HepG2 (cell line): ENCODE data around the gene ARPC1A. TPM values are rescaled to one million over a fixed set of nuclear protein-coding genes. Genes with fewer than 3 reads are reported as not detected.

Experiments used
- ATF1 ChIP-seq: IDR thresholded peaks from 2 replicates; pipeline ENCODE4 v1.6.1; 2016; ENCODE audit warnings: mild to moderate bottlenecking, control low read depth
- CBX2 ChIP-seq, 2 experiments: fragments of 200-600 bp in 1 of 2; sonication (generic); formaldehyde crosslinking in 1 of 2; IDR thresholded peaks; 2 replicates each; pipeline versions ENCODE4 v1.7.0 to v1.8.1; 2018 to 2022; ENCODE audit warnings: low read depth in 2 of 2, low read length in 1 of 2, mild to moderate bottlenecking in 1 of 2, missing genetic modification reagents in 1 of 2
- HIC2 ChIP-seq: sonication (generic); formaldehyde crosslinking; IDR thresholded peaks from 2 replicates; pipeline ENCODE4 v1.9.0; 2022; ENCODE audit warnings: low read depth, missing genetic modification reagents
- HNRNPK ChIP-seq: fragments of 200-400 bp; formaldehyde crosslinking; IDR thresholded peaks from 2 replicates; pipeline ENCODE4 v1.6.1; 2018; ENCODE audit warnings: low read length, low read depth, moderate library complexity, mild to moderate bottlenecking; ENCODE audit not compliant: poor library complexity, severe bottlenecking
- MTF2 ChIP-seq: sonication (generic); formaldehyde crosslinking; IDR thresholded peaks from 2 replicates; pipeline ENCODE4 v1.5.0; 2020; ENCODE audit warnings: missing genetic modification reagents, borderline replicate concordance
- MYNN ChIP-seq: sonication (generic); formaldehyde crosslinking; IDR thresholded peaks from 2 replicates; pipeline ENCODE4 v1.4.0; 2020; ENCODE audit warnings: mild to moderate bottlenecking, low read depth, missing genetic modification reagents
- ONECUT2 ChIP-seq: sonication (generic); formaldehyde crosslinking; IDR thresholded peaks from 2 replicates; pipeline ENCODE4 v1.4.0; 2020; ENCODE audit warnings: missing genetic modification reagents
- SOX5 ChIP-seq: IDR thresholded peaks from 2 replicates; pipeline ENCODE4 v1.6.1; 2016; ENCODE audit warnings: borderline replicate concordance
- ZBTB14 ChIP-seq: sonication (generic); formaldehyde crosslinking; IDR thresholded peaks from 2 replicates; pipeline ENCODE4 v1.4.0; 2020; ENCODE audit warnings: missing genetic modification reagents
- ZNF256 ChIP-seq: sonication (generic); formaldehyde crosslinking; conservative IDR thresholded peaks from 2 replicates; pipeline ENCODE4 v1.4.0; 2020; ENCODE audit warnings: missing genetic modification reagents
- ZNF282 ChIP-seq: fragments of 450-650 bp; IDR thresholded peaks from 2 replicates; pipeline ENCODE4 v1.6.1; 2018; ENCODE audit not compliant: partially characterized antibody
- ZNF577 ChIP-seq: sonication (generic); formaldehyde crosslinking; IDR thresholded peaks from 2 replicates; pipeline ENCODE4 v1.4.0; 2020; ENCODE audit warnings: mild to moderate bottlenecking, low read depth, missing genetic modification reagents, borderline replicate concordance
- ZNF761 ChIP-seq: sonication (generic); formaldehyde crosslinking; conservative IDR thresholded peaks from 2 replicates; pipeline ENCODE4 v1.4.0; 2020; ENCODE audit warnings: mild to moderate bottlenecking, missing genetic modification reagents
- polyA plus RNA-seq, 8 experiments: library from polyadenylated mRNA; depleted of rRNA in 3 of 8; stranded (reverse) in 7 of 8; unstranded in 1 of 8; fragments of >200 nt; fragmentation: Illumina TruSeq in 4 of 8; extraction: Trizol in 4 of 8; gene quantifications; 2 replicates each; pipeline versions ENCODE4 v1.2.1 to v1.2.3, GENCODE V29; 2011 to 2016; ENCODE audit warnings: low read depth in 4 of 8, missing spikeins in 1 of 8, mixed read lengths in 1 of 8; ENCODE audit not compliant: insufficient read depth in 1 of 8
- total RNA-seq, 5 experiments: library from RNA; depleted of rRNA; stranded (reverse); fragments of >200 nt; fragmentation: Illumina TruSeq; extraction: Trizol; gene quantifications; 2 replicates each; pipeline ENCODE4 v1.2.3, GENCODE V29; 2016; ENCODE audit warnings: low read depth in 1 of 5
- TF ChIP-seq, protein P1 (sequence below): sonication (generic); formaldehyde crosslinking; IDR thresholded peaks from 2 replicates; pipeline ENCODE4 v1.9.0; 2021; ENCODE audit warnings: missing genetic modification reagents, mild to moderate bottlenecking, borderline replicate concordance
- TF ChIP-seq, protein P2 (sequence below): sonication (generic); formaldehyde crosslinking; IDR thresholded peaks from 2 replicates; pipeline ENCODE4 v1.9.0; 2022; ENCODE audit warnings: missing genetic modification reagents, mild to moderate bottlenecking, borderline replicate concordance
- TF ChIP-seq, protein P3 (sequence below): sonication (generic); formaldehyde crosslinking; IDR thresholded peaks from 2 replicates; pipeline ENCODE4 v1.5.1; 2020; ENCODE audit warnings: missing genetic modification reagents, mild to moderate bottlenecking, borderline replicate concordance
- TF ChIP-seq, protein P4 (sequence below): sonication (generic); formaldehyde crosslinking; IDR thresholded peaks from 2 replicates; pipeline ENCODE4 v1.5.0; 2020; ENCODE audit warnings: missing genetic modification reagents

The ARPC1A gene
- total and polyA plus RNA-seq, 2 of the 13 experiments (the other 11 are each of a cell fraction or from before 2014, with no cell fraction given) = 44.3 to 88.5 TPM

DNA sequence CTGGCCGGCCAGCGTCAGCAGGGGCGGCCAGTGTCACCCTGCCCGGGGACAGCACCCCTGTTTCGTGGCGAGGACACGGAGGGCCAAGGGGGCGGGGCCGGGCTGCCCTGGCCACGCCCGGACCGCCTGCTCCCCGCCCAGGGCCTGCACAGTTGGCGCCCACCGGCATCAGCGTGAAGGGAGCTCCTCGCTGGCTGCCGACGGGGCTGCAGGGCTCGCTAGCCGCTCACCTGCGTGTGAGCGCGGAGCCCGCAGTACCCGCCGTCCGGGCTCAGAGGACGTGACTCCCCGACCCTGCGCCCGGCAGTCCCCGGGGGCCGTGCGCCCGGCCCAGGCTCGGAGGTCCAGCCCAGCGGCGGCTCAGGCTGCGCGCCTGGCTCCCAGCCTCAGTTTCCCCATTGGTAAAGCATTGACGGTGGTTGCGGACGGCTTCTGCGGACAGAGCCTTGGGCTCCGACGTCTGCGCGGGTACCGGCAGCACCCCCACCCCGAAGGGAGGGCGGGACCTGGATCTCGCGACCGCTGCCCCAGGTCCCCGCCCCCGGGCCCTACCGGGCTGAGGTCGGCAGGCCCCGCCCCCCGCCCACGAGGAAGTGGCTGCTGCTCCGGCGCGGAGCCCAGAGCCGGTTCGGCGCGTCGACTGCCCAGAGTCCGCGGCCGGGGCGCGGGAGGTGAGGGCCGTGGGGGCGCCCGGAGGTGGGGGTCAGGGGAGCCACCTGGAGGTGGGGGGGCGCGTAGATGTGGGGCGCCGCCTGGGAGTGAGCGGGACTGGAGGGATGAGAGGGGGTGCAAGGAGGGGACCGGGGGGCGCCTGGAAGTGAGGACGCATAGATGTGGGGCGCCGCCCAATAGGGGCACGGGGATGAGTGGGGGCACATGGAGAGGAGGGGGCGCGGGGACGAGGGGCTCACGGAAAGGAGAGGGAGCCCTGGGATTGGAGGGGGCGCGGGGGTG, 48.7 kb downstream of the ARPC1A start, which contains the start of gene ARPC1B (continued):
- TF ChIP-seq HNRNPK (peak; percentile 32), MYNN (CRISPR knock-in tag) (peak; percentile 43; the same call in 1 of the 2 replicates), CBX2 (IDR thresholded peaks at IDR 0.05; ENCODE audit: low read depth, low read length) (no peak), CBX2 (CRISPR knock-in tag; IDR thresholded peaks at IDR 0.05; ENCODE audit: low read depth) (no peak), ZNF256 (CRISPR knock-in tag) (no peak), MTF2 (CRISPR knock-in tag) (peak; percentile 82; the same call in 1 of the 2 replicates), SOX5 (CRISPR knock-in tag) (no peak), ZNF282 (no peak), ZNF577 (CRISPR knock-in tag) (no peak), ZNF761 (CRISPR knock-in tag) (no peak), ZBTB14 (CRISPR knock-in tag) (no peak), ATF1 (no peak), HIC2 (CRISPR knock-in tag) (no peak), ONECUT2 (no peak)
- TF ChIP-seq, protein P1, sequence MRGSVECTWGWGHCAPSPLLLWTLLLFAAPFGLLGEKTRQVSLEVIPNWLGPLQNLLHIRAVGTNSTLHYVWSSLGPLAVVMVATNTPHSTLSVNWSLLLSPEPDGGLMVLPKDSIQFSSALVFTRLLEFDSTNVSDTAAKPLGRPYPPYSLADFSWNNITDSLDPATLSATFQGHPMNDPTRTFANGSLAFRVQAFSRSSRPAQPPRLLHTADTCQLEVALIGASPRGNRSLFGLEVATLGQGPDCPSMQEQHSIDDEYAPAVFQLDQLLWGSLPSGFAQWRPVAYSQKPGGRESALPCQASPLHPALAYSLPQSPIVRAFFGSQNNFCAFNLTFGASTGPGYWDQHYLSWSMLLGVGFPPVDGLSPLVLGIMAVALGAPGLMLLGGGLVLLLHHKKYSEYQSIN (CRISPR knock-in tag) = no peak
- TF ChIP-seq, protein P2, sequence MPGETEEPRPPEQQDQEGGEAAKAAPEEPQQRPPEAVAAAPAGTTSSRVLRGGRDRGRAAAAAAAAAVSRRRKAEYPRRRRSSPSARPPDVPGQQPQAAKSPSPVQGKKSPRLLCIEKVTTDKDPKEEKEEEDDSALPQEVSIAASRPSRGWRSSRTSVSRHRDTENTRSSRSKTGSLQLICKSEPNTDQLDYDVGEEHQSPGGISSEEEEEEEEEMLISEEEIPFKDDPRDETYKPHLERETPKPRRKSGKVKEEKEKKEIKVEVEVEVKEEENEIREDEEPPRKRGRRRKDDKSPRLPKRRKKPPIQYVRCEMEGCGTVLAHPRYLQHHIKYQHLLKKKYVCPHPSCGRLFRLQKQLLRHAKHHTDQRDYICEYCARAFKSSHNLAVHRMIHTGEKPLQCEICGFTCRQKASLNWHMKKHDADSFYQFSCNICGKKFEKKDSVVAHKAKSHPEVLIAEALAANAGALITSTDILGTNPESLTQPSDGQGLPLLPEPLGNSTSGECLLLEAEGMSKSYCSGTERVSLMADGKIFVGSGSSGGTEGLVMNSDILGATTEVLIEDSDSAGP (CRISPR knock-in tag) = peak; percentile 68; the same call in 1 of the 2 replicates
- TF ChIP-seq, protein P3, sequence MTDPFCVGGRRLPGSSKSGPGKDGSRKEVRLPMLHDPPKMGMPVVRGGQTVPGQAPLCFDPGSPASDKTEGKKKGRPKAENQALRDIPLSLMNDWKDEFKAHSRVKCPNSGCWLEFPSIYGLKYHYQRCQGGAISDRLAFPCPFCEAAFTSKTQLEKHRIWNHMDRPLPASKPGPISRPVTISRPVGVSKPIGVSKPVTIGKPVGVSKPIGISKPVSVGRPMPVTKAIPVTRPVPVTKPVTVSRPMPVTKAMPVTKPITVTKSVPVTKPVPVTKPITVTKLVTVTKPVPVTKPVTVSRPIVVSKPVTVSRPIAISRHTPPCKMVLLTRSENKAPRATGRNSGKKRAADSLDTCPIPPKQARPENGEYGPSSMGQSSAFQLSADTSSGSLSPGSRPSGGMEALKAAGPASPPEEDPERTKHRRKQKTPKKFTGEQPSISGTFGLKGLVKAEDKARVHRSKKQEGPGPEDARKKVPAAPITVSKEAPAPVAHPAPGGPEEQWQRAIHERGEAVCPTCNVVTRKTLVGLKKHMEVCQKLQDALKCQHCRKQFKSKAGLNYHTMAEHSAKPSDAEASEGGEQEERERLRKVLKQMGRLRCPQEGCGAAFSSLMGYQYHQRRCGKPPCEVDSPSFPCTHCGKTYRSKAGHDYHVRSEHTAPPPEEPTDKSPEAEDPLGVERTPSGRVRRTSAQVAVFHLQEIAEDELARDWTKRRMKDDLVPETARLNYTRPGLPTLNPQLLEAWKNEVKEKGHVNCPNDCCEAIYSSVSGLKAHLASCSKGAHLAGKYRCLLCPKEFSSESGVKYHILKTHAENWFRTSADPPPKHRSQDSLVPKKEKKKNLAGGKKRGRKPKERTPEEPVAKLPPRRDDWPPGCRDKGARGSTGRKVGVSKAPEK = no peak
- TF ChIP-seq, protein P4, sequence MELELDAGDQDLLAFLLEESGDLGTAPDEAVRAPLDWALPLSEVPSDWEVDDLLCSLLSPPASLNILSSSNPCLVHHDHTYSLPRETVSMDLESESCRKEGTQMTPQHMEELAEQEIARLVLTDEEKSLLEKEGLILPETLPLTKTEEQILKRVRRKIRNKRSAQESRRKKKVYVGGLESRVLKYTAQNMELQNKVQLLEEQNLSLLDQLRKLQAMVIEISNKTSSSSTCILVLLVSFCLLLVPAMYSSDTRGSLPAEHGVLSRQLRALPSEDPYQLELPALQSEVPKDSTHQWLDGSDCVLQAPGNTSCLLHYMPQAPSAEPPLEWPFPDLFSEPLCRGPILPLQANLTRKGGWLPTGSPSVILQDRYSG = no peak
